Stimulated activated CD4-positive, alpha-beta T cell treated with anti-CD3 and anti-CD28 coated beads, Interleukin-12 subunit alpha, Interleukin-12 subunit beta, amount 100 ng/mL, for 4 hours (primary cell): ENCODE data around the gene SUPT3H.

Experiments used
- DNase-seq: peaks from one replicate; pipeline ENCODE4 v3.0.0-alpha.2; 2020

SUPT3H gene

DNA sequence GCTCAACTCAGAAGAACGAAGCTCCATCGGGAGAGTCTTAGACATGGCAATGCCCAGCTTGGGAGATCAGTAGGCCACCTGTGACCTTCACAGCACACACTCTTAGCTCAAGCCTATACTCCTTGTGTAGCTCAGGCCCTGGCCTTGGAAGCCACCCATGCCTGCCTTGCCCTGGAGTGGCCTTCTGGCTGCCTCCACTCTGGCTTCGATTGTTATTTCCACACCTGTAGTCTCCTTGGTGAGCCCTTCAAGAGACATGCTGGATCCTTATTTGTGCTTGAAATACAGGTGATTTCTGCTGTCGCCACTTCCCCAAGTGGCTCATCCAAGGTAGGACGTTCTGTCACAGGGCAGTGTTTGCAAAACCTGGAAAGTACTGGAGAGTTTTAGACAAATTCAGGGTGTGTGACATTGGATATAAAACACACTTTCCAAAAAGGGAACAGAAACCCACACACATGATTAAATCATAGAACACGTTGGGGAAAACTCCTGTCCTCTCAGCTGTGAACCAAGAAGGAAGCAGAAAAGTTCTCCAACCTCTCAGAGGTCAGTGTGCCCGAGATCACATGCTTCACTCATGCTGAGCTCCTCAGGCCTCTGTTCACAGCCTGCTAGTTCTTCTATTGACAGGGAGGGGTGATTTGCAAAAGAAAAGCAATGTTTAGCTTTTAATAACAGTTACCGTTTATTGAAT lies 598.5 kb downstream of the SUPT3H start:
- DNase-seq, result no peak
